ENCODE results near the gene NR2C2.

- TF ChIP-seq POLR2AphosphoS5 (IDR thresholded peaks at IDR 0.05; ENCODE audit: low read depth) (no peak), CTCF (IDR thresholded peaks at IDR 0.05; ENCODE audit: insufficient read depth, low read length) (no peak), REST (IDR thresholded peaks at IDR 0.05; ENCODE audit: insufficient replicate concordance, low read depth) (no peak)
Observed at GRCh38 chr3:14947100-14947885, at the start of gene NR2C2.
